ENCODE results near the gene DACT3. TPM values are rescaled to one million over a fixed set of nuclear protein-coding genes. Genes with fewer than 3 reads are reported as not detected.

DACT3 gene
- polyA plus RNA-seq, 1 of the 3 experiments (the other 2 are of a cell fraction) = 9.5 TPM

GRCh38 chr19:46648961-46649960 lies 11.7 kb downstream of the DACT3 start:
- Histone ChIP-seq H3K36me3 (replicated peaks in 1 of 2; ENCODE audit: control insufficient read depth in 1 of 2, insufficient read depth in 2 of 2, low read length in 1 of 2) (peaks cover 5 to 8% of the 10 kb centered on the region in 2 experiments), H3F3A (replicated peaks; ENCODE audit: insufficient read depth) (no peaks in the 10 kb centered on the region), H3K9me3 (no peaks in the 10 kb centered on the region), H4K20me1 (ENCODE audit: insufficient read depth) (no peaks in the 10 kb centered on the region), H3K27ac (ENCODE audit: low read depth in 2 of 2, low read length in 1 of 2) (no peak overlapping the region), H3K4me1 (ENCODE audit: control insufficient read depth in 1 of 2, insufficient read depth in 2 of 2, low read depth in 1 of 2, low read length in 1 of 2) (no peaks in the 10 kb centered on the region), H3K27me3 (ENCODE audit: insufficient read depth) (no peaks in the 10 kb centered on the region), H3K4me2 (no peak overlapping the region), H3K4me3 (ENCODE audit: low read depth in 2 of 2, low read length in 1 of 2) (no peak overlapping the region), H2AFZ (ENCODE audit: low read depth) (no peak overlapping the region), H3K9me2 (no peaks in the 10 kb centered on the region), H3K79me2 (ENCODE audit: insufficient read depth) (no peaks in the 10 kb centered on the region), H3K9ac (no peak overlapping the region)
- WGBS (ENCODE audit: low lambda C conversion rate) = 94% methylated on average over 32 of the region's 144 CpGs
- TF ChIP-seq MXI1 (IDR thresholded peaks at IDR 0.05; ENCODE audit: low read depth, low read length) (no peak), SMC3 (IDR thresholded peaks at IDR 0.05; ENCODE audit: low read depth, low read length) (no peak), RAD21 (IDR thresholded peaks at IDR 0.05; ENCODE audit: low read length) (no peak), RXRA (IDR thresholded peaks at IDR 0.05; ENCODE audit: borderline replicate concordance, low read depth) (no peak), RFX5 (IDR thresholded peaks at IDR 0.05; ENCODE audit: low read length) (no peak), MAX (IDR thresholded peaks at IDR 0.05; ENCODE audit: low read depth) (no peak), ELF1 (IDR thresholded peaks at IDR 0.05) (no peak), TCF12 (IDR thresholded peaks at IDR 0.05) (no peak), TAF1 (IDR thresholded peaks at IDR 0.05; ENCODE audit: borderline replicate concordance, low read depth, low read length) (no peak), GABPA (IDR thresholded peaks at IDR 0.05; ENCODE audit: low read depth) (no peak), GATA2 (CRISPR knock-in tag; IDR thresholded peaks at IDR 0.05) (no peak), PBX3 (IDR thresholded peaks at IDR 0.05) (no peak)
- TF ChIP-seq, protein P1, sequence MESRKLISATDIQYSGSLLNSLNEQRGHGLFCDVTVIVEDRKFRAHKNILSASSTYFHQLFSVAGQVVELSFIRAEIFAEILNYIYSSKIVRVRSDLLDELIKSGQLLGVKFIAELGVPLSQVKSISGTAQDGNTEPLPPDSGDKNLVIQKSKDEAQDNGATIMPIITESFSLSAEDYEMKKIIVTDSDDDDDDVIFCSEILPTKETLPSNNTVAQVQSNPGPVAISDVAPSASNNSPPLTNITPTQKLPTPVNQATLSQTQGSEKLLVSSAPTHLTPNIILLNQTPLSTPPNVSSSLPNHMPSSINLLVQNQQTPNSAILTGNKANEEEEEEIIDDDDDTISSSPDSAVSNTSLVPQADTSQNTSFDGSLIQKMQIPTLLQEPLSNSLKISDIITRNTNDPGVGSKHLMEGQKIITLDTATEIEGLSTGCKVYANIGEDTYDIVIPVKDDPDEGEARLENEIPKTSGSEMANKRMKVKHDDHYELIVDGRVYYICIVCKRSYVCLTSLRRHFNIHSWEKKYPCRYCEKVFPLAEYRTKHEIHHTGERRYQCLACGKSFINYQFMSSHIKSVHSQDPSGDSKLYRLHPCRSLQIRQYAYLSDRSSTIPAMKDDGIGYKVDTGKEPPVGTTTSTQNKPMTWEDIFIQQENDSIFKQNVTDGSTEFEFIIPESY (IDR thresholded peaks at IDR 0.05; ENCODE audit: borderline replicate concordance, low read depth) = no peak
- TF ChIP-seq, protein P2, sequence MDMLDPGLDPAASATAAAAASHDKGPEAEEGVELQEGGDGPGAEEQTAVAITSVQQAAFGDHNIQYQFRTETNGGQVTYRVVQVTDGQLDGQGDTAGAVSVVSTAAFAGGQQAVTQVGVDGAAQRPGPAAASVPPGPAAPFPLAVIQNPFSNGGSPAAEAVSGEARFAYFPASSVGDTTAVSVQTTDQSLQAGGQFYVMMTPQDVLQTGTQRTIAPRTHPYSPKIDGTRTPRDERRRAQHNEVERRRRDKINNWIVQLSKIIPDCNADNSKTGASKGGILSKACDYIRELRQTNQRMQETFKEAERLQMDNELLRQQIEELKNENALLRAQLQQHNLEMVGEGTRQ (IDR thresholded peaks at IDR 0.05; ENCODE audit: borderline replicate concordance, low read depth, low read length) = no peak
- TF ChIP-seq, protein P3, sequence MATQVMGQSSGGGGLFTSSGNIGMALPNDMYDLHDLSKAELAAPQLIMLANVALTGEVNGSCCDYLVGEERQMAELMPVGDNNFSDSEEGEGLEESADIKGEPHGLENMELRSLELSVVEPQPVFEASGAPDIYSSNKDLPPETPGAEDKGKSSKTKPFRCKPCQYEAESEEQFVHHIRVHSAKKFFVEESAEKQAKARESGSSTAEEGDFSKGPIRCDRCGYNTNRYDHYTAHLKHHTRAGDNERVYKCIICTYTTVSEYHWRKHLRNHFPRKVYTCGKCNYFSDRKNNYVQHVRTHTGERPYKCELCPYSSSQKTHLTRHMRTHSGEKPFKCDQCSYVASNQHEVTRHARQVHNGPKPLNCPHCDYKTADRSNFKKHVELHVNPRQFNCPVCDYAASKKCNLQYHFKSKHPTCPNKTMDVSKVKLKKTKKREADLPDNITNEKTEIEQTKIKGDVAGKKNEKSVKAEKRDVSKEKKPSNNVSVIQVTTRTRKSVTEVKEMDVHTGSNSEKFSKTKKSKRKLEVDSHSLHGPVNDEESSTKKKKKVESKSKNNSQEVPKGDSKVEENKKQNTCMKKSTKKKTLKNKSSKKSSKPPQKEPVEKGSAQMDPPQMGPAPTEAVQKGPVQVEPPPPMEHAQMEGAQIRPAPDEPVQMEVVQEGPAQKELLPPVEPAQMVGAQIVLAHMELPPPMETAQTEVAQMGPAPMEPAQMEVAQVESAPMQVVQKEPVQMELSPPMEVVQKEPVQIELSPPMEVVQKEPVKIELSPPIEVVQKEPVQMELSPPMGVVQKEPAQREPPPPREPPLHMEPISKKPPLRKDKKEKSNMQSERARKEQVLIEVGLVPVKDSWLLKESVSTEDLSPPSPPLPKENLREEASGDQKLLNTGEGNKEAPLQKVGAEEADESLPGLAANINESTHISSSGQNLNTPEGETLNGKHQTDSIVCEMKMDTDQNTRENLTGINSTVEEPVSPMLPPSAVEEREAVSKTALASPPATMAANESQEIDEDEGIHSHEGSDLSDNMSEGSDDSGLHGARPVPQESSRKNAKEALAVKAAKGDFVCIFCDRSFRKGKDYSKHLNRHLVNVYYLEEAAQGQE (IDR thresholded peaks at IDR 0.05; ENCODE audit: low read depth, low read length) = no peak
- no peak for DNase-seq
- CTCF ChIA-PET = no interaction called here
- POLR2A ChIA-PET = no interaction called here

Data from SK-N-SH (cell line).